ENCODE results near the gene RBM8A. TPM values are rescaled to one million over a fixed set of nuclear protein-coding genes. Genes with fewer than 3 reads are reported as not detected.
A peak's percentile ranks its signal among the peaks of the same experiment; 100 is the strongest.
"Not testable (repeated sequence)": the region's sequence is repeated elsewhere in the genome, so short reads cannot be mapped to it uniquely, and the experiment has no call there.

RBM8A gene
- total RNA-seq, 2 experiments from 2014 or later, result 135 to 200 TPM

DNA sequence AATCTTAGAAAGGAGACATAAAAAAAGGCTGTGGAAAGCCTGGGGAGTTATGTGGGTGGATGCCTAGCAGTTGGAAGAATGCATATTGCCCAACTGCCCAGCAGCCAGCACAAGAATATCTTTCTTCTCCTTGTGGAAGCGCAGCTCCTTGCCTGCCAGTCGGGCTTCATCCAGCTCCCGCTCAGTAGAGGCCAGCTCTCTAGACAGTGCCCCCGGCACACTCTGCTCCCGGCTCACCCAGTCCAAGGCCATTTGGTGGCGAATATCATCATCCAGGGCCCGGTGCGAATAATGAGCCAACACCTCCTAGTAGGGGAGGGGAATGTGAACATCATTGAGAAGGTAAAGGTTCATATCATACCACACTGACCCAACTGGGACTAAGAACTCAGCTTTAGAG, 9.0 kb upstream of the RBM8A start:
- POLR2A ChIA-PET, result interaction anchor here (1.1 to 1.2 kb wide), 2 partner anchors 9 to 22 kb away, joined by 3 read pairs; partner anchors contain the start of genes LIX1L and RBM8A
- no peak for DNase-seq (ENCODE audit: low spot score)
- Histone ChIP-seq H3K4me1 (ENCODE audit: insufficient read depth, low read length, poor library complexity, severe bottlenecking) (peaks cover 32% of the 10 kb centered on the region), H3K4me2 (ENCODE audit: low read length) (no peak overlapping the region), H3K36me3 (ENCODE audit: insufficient read depth, low read length) (peaks cover 28% of the 10 kb centered on the region), H3K9me2 (ENCODE audit: insufficient read depth, low read length) (no peaks in the 10 kb centered on the region), H3K27ac (ENCODE audit: low read depth, low read length, poor library complexity, severe bottlenecking) (no peak overlapping the region), H3K4me3 (ENCODE audit: low read depth, low read length, poor library complexity, severe bottlenecking) (no peak overlapping the region), H4K20me1 (ENCODE audit: insufficient read depth, low read length) (no peaks in the 10 kb centered on the region), H2AFZ (ENCODE audit: low read length) (no peak overlapping the region), H3K9me3 (ENCODE audit: low read length) (no peaks in the 10 kb centered on the region), H3K79me2 (ENCODE audit: insufficient read depth, low read depth, low read length) (no peaks in the 10 kb centered on the region)
- BruUV-seq (replicated peaks), result no TSS peak
- CTCF ChIA-PET (ENCODE audit: unreplicated experiment), result no interaction called here
- intact Hi-C loops (cut with micrococcal nuclease; ENCODE audit: unreplicated experiment), result no loop called here
- no peak for TF ChIP-seq EZH2phosphoT487 (IDR thresholded peaks at IDR 0.05; ENCODE audit: borderline replicate concordance, low read depth, low read length)
- TF ChIP-seq, protein P1, sequence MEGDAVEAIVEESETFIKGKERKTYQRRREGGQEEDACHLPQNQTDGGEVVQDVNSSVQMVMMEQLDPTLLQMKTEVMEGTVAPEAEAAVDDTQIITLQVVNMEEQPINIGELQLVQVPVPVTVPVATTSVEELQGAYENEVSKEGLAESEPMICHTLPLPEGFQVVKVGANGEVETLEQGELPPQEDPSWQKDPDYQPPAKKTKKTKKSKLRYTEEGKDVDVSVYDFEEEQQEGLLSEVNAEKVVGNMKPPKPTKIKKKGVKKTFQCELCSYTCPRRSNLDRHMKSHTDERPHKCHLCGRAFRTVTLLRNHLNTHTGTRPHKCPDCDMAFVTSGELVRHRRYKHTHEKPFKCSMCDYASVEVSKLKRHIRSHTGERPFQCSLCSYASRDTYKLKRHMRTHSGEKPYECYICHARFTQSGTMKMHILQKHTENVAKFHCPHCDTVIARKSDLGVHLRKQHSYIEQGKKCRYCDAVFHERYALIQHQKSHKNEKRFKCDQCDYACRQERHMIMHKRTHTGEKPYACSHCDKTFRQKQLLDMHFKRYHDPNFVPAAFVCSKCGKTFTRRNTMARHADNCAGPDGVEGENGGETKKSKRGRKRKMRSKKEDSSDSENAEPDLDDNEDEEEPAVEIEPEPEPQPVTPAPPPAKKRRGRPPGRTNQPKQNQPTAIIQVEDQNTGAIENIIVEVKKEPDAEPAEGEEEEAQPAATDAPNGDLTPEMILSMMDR (conservative IDR thresholded peaks at IDR 0.05; ENCODE audit: low read length), result no peak

DNA sequence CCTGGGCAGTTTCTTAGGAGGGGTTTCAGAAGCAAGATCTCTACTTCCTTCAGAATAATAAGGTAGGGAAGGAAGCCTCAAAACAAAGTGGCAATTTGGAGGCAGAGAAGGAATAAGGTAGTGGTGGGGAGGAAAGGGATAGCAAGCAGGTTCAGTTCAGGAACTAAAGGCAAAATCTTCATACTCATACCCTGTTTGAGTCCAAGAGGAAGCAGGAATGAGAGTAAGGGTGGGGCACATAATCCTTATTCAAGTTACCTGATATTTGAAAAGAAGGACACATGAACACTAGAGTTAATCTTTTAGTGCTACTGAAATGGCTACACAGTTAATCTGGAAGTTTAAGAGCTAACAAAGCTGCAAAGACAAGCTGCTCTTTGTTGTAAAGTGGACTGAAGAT, 8.4 kb upstream of the RBM8A start:
- no peaks in the 10 kb centered on the region for H3K9me3 ChIP-seq (ENCODE audit: low read length)
- intact Hi-C loops (cut with micrococcal nuclease; ENCODE audit: unreplicated experiment), result no loop called here
- no peaks in the 10 kb centered on the region for H4K20me1 ChIP-seq (ENCODE audit: insufficient read depth, low read length)
- no peak overlapping the region for H3K4me2 ChIP-seq (ENCODE audit: low read length)
- peaks cover 32% of the 10 kb centered on the region for H3K4me1 ChIP-seq (ENCODE audit: insufficient read depth, low read length, poor library complexity, severe bottlenecking)
- no peak for DNase-seq (ENCODE audit: low spot score)
- TF ChIP-seq EZH2phosphoT487 (IDR thresholded peaks at IDR 0.05; ENCODE audit: borderline replicate concordance, low read depth, low read length), result no peak
- TF ChIP-seq, protein P1 (conservative IDR thresholded peaks at IDR 0.05; ENCODE audit: low read length), result no peak
- H3K36me3 ChIP-seq (ENCODE audit: insufficient read depth, low read length), result peaks cover 24% of the 10 kb centered on the region
- no peaks in the 10 kb centered on the region for H3K79me2 ChIP-seq (ENCODE audit: insufficient read depth, low read depth, low read length)
- no TSS peak for BruUV-seq (replicated peaks)
- ChIA-PET POLR2A (interaction anchor here (0.7 to 1.2 kb wide), 3 partner anchors 8 to 77 kb away, joined by 3 read pairs; partner anchors contain the start of genes LIX1L, PIAS3 and RBM8A), CTCF (ENCODE audit: unreplicated experiment) (no interaction called here)
- H2AFZ ChIP-seq (ENCODE audit: low read length), result no peak overlapping the region
- H3K4me3 ChIP-seq (ENCODE audit: low read depth, low read length, poor library complexity, severe bottlenecking), result no peak overlapping the region
- H3K27ac ChIP-seq (ENCODE audit: low read depth, low read length, poor library complexity, severe bottlenecking), result no peak overlapping the region
- no peaks in the 10 kb centered on the region for H3K9me2 ChIP-seq (ENCODE audit: insufficient read depth, low read length)

DNA sequence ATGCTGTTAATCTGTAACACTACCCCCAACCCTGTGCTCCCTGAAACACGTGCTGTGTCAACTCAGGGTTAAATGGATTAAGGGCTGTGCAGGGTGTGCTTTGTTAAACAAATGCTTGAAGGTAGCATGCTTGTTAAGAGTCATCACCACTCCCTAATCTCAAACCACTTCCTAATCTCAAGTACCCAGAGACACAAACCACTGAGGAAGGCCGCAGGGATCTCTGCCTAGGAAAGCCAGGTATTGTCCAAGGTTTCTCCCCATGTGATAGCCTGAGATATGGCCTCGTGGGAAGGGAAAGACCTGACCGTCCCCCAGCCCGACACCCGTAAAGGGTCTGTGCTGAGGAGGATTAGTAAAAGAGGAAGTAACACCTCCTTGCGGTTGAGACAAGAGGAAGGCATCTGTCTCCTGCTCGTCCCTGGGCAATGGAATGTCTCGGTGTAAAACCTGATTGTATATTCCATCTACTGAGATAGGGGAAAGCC, 5.3 kb upstream of the RBM8A start:
- not testable (repeated sequence) for H3K79me2 ChIP-seq (ENCODE audit: insufficient read depth, low read depth, low read length); H3K9me3 ChIP-seq (ENCODE audit: low read length); BruUV-seq (replicated peaks); H3K9me2 ChIP-seq (ENCODE audit: insufficient read depth, low read length); H4K20me1 ChIP-seq (ENCODE audit: insufficient read depth, low read length)
- peak overlapping the region; percentile 45 for H3K4me3 ChIP-seq (ENCODE audit: low read depth, low read length, poor library complexity, severe bottlenecking)
- intact Hi-C loops (cut with micrococcal nuclease; ENCODE audit: unreplicated experiment), result loop anchor here (1.0 kb wide), 1 partner anchor 25 kb away; no protein-coding TSS in a partner anchor
- H3K4me1 ChIP-seq (ENCODE audit: insufficient read depth, low read length, poor library complexity, severe bottlenecking), result peaks cover 37% of the 10 kb centered on the region
- ChIA-PET POLR2A (interaction anchor here (1.1 kb wide), 2 partner anchors 22 to 32 kb away, joined by 3 to 6 read pairs; partner anchors contain the start of genes ANKRD34A and POLR3GL), CTCF (ENCODE audit: unreplicated experiment) (interaction anchor here (0.6 kb wide), 1 partner anchor 101 kb away, joined by 3 read pairs; no protein-coding TSS in a partner anchor)
- DNase-seq (ENCODE audit: low spot score), result peak; percentile 83
- H3K27ac ChIP-seq (ENCODE audit: low read depth, low read length, poor library complexity, severe bottlenecking), result peak overlapping the region; percentile 60
- peak overlapping the region; percentile 28; the same call in 1 of the 2 replicates for H2AFZ ChIP-seq (ENCODE audit: low read length)
- peak overlapping the region; percentile 55 for H3K4me2 ChIP-seq (ENCODE audit: low read length)
- peaks cover 22% of the 10 kb centered on the region; the same call in 1 of the 2 replicates for H3K36me3 ChIP-seq (ENCODE audit: insufficient read depth, low read length)
